GM13976 (cell line): ENCODE results near the gene CLEC4G.

ENCODE experiments used
- DNase-seq: peaks from one replicate; pipeline ENCODE4 v3.0.0; 2012; ENCODE audit warnings: low spot score
- in situ Hi-C: fragments of 300-500 bp; cut with MboI; formaldehyde crosslinking; loops from one replicate; pipeline ENCODE4 v1.12.0; 2022; ENCODE audit warnings: low sequenced_read_pairs, mixed read lengths, inconsistent platforms; ENCODE audit not compliant: unreplicated experiment
- TF ChIP-seq, protein P1 (sequence below): IDR thresholded peaks from 2 replicates; pipeline ENCODE4 v1.5.1; 2012; ENCODE audit warnings: borderline replicate concordance, mild to moderate bottlenecking; ENCODE audit not compliant: insufficient read depth; ENCODE audit errors: extremely low read depth, missing control alignments, control extremely low read depth

CLEC4G gene

DNA sequence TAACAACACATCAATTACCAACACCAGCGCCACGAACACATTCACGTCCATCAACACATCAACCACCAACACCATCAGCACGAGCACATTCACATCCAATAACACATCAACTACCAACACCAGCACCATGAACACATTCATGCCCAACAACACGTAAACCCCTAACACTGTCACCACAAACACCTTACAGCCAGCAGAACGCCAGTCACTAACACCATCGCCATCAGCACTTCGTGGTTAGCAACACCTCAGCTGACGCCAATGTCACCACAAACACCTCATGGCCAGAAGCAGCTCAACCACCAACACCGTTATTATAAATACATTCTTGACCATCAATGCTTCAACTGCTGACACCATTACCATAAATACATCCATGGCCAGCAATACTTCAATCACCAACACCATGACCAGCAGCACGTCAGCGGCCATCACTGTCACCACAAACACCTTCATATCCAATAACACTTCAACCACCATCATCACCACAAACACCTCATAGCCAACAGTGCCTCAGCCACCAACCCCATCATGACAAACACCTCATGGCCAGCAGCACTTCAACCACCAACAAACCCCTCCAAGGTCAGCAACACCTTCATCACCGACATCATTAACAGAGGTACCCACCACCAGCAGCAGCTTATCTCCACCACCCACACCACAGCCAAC lies 39.4 kb downstream of the CLEC4G start:
- TF ChIP-seq, protein P1, sequence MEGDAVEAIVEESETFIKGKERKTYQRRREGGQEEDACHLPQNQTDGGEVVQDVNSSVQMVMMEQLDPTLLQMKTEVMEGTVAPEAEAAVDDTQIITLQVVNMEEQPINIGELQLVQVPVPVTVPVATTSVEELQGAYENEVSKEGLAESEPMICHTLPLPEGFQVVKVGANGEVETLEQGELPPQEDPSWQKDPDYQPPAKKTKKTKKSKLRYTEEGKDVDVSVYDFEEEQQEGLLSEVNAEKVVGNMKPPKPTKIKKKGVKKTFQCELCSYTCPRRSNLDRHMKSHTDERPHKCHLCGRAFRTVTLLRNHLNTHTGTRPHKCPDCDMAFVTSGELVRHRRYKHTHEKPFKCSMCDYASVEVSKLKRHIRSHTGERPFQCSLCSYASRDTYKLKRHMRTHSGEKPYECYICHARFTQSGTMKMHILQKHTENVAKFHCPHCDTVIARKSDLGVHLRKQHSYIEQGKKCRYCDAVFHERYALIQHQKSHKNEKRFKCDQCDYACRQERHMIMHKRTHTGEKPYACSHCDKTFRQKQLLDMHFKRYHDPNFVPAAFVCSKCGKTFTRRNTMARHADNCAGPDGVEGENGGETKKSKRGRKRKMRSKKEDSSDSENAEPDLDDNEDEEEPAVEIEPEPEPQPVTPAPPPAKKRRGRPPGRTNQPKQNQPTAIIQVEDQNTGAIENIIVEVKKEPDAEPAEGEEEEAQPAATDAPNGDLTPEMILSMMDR, result no peak
- DNase-seq, result no peak
- in situ Hi-C loops, result no loop called here

DNA sequence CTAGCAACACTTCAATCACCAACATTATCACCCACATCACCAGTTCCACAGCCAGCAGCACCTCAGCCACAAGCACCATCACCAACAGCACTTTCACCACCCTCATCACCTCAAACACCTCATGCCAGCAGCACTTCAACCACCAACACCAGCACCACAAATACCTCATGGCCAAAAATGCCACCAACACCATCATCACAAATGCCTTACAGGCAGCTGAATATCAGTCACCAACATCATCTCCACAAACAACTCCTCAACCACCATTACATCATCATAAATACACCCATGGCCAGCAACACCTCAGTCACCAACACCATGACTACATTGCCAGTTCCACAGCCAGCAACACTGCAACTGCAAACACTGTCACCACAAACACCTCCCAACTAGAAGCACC lies 40.4 kb downstream of the CLEC4G start:
- TF ChIP-seq, protein P1, result no peak
- in situ Hi-C loops, result no loop called here
- no peak for DNase-seq

DNA sequence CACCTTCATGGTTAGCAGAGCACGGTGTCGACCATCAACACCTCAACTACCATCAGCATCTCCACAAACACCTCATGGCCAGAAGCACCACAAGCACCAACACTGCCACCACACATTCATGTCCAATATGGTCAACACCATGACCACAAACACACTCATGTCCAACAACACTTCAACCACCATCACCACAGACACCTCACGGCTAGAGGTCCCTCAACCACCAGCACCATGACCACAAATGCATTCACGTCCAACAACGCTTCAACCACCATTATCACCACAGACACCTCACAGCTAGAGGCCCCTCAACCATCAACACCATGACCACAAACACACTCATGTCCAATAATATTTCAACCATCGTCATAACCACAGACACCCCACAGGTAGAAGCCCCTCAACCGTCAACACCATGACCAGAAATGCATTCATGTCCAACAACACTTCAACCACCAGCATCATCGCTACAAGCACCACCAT lies 41.1 kb downstream of the CLEC4G start:
- TF ChIP-seq, protein P1, result no peak
- no peak for DNase-seq
- in situ Hi-C loops, result no loop called here

DNA sequence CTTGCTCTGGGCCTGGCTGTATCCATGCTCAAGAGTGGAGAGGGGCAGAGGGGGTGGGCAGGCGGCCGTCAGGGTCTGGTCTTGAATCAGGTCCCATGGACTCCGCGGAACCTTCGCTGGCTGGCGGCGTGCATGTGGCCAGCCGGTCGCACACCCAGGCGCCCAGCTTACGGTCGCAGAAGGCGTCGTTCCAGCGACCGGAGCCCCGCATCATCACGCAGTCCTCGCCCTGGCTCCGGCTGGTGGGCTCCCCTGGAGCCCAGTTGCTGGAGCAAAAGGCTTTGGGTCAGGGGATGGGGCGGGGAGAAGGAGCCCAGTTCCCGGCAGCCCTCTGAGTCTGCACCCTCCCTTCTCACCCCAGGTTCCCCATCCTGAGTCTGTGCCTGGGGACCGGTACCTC lies 42.7 kb downstream of the CLEC4G start:
- TF ChIP-seq, protein P1, result no peak
- no peak for DNase-seq
- in situ Hi-C loops, result no loop called here

DNA sequence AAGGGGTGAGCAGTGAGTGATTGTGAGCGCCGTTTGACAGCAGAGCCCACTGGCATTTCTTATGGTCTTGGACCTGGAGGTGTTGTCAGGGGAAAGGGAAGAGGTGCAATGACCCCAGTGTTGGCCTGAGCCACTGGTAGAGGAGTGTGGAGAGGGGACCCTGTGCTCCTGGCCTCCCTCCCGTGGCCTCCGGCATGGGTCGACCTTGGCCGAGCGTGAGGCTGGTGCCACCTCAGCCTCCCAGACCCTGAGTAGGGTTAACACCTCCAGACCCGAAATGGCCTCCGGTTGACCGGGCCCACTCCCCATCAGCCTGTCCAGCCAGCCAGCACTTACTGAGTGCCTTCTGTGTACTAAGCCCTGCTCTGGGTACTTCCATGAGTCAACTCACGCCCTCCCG lies 44.7 kb downstream of the CLEC4G start:
- in situ Hi-C loops, result no loop called here
- TF ChIP-seq, protein P1, result no peak
- no peak for DNase-seq

DNA sequence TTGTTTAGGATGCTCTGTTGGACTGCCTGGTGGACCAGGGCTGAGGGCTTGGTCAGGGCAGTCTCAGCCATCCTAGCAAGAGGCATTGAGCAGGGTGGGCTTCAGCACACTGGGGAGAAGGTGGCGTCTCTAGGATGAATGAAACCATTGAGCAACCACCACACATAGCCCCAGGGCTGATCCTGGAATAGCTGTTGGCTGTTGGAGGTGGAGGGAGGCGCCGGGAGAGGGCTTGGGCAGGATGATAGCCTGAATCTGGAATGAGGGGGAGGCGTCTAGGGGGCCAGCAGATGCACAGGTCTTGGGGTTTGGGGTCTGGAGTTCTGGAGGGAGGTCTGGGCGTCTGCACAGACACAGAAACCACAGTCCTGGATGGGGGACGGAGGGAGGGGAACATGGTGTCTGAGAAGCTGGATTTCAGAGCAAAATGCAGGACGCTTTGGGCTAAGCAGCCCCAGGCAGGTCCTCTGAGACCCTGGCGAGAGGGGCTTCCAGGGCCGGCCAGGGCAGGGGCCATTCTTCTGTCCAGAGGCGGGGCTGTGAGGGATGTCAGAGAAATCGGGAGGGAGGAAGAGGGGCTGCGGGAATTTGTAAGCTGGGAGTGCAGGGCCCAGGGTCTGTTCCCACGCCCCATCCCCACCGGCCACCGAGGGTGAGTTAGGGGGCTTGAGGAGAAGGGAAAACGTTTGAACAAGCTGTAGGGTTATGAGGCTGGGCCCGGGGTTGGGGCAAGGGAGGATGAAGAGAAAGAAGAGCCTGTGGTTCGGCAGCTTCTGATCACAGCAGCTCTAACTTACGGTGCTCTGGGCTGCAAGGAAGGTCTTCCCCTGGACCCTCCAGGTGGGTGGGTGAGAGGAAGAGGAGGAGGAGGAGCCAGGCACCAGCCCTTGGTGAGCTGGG lies 46.1 kb downstream of the CLEC4G start:
- no peak for DNase-seq
- in situ Hi-C loops, result no loop called here
- TF ChIP-seq, protein P1, result no peak
